IPS DF 4.7 (cell line): Measurements from ENCODE around the gene CEP20.

ENCODE experiments used
- DNase-seq: peaks from one replicate; pipeline ENCODE4 v3.0.0-alpha.2; 2013; ENCODE audit warnings: low spot score; ENCODE audit errors: extremely low read depth

CEP20 gene

GRCh38 chr16:15834502-15834901 lies 53.9 kb downstream of the CEP20 start:
- no peak for DNase-seq

GRCh38 chr16:15833541-15833940 lies 54.9 kb downstream of the CEP20 start:
- DNase-seq = no peak

- DNase-seq = no peak
Observed at GRCh38 chr16:15832241-15832640, 56.2 kb downstream of the CEP20 start.

- no peak for DNase-seq
Observed at GRCh38 chr16:15830832-15831451, 57.5 kb downstream of the CEP20 start.

- no peak for DNase-seq
Observed at GRCh38 chr16:15829460-15829859, 58.9 kb downstream of the CEP20 start.

- no peak for DNase-seq
Observed at GRCh38 chr16:15827709-15828343, 60.6 kb downstream of the CEP20 start.

GRCh38 chr16:15827299-15827698 lies 61.1 kb downstream of the CEP20 start:
- DNase-seq = no peak

GRCh38 chr16:15825750-15826305 lies 62.6 kb downstream of the CEP20 start:
- no peak for DNase-seq

GRCh38 chr16:15822957-15823356 lies 65.4 kb downstream of the CEP20 start:
- no peak for DNase-seq

GRCh38 chr16:15820837-15821236 lies 67.6 kb downstream of the CEP20 start:
- no peak for DNase-seq

GRCh38 chr16:15819046-15819445 lies 69.4 kb downstream of the CEP20 start:
- DNase-seq = no peak

GRCh38 chr16:15817446-15817845 lies 71.0 kb downstream of the CEP20 start:
- no peak for DNase-seq

- no peak for DNase-seq
Observed at GRCh38 chr16:15816228-15816627, 72.2 kb downstream of the CEP20 start.
